IPS-18c (cell line): Measurements from ENCODE around the gene SUSD1.
A peak's percentile ranks its signal among the peaks of the same experiment; 100 is the strongest.
"Not testable (repeated sequence)": the region's sequence is repeated elsewhere in the genome, so short reads cannot be mapped to it uniquely, and the experiment has no call there.

Experiments
- H3K4me3 ChIP-seq: 2 replicates; pipeline ENCODE4 v1.7.0; 2013; ENCODE audit warnings: low read depth, mild to moderate bottlenecking, low read length, moderate library complexity; ENCODE audit not compliant: insufficient read depth
- H3K9me3 ChIP-seq: one replicate; pipeline ENCODE4 v1.6.1; 2013; ENCODE audit warnings: mild to moderate bottlenecking, low read length, moderate library complexity; ENCODE audit not compliant: control insufficient read depth, insufficient read depth

The SUSD1 gene

DNA sequence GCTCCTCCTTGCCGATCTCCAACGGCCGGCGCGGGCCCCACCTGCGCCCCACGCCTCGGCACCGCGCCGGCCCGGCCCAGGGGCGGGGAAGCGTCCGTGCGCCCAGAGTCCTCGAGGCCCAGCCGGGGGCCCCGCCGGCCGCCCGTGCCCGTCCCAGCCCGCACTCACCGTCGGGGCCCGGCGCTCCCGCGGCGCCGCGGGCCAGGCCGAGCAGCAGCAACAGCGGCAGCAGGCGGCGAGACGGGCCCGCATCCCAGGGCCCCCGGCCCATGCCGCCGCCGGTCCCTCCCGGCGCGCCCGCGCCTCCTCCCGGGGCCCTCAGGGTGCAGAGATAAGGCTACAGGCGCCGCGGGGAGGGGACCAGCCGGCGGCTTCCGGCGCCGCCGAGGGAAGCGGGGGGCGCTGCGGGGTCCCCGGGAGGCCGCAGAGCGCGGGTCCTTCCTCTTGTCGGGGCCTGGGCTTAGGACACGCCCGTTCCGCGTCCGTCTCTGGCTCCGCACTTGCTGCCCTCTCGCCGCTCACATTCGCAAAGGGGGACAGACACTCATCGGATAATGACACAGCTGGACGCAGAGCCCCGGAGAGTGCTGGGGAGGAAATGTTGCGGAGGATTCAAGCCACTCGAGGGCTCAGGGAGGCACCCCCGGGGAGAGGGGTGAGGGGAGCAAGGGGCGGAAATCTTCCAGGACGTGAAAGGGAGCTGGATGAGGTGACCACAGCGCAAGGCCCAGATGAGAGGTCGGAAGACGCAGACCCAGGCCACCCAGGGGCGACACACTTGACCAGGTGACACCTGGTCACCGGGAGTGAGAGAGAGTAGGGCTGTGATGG, at the start of gene SUSD1:
Gene SUSD1, minus strand, starts transcription at position 333 of the 831 bp plus-strand sequence. Its CDS starts 62 bp downstream, at position 271.
- Histone ChIP-seq H3K9me3 (no peaks in the 10 kb centered on the region), H3K4me3 (peak within 1 kb of the TSS; percentile 79)

DNA sequence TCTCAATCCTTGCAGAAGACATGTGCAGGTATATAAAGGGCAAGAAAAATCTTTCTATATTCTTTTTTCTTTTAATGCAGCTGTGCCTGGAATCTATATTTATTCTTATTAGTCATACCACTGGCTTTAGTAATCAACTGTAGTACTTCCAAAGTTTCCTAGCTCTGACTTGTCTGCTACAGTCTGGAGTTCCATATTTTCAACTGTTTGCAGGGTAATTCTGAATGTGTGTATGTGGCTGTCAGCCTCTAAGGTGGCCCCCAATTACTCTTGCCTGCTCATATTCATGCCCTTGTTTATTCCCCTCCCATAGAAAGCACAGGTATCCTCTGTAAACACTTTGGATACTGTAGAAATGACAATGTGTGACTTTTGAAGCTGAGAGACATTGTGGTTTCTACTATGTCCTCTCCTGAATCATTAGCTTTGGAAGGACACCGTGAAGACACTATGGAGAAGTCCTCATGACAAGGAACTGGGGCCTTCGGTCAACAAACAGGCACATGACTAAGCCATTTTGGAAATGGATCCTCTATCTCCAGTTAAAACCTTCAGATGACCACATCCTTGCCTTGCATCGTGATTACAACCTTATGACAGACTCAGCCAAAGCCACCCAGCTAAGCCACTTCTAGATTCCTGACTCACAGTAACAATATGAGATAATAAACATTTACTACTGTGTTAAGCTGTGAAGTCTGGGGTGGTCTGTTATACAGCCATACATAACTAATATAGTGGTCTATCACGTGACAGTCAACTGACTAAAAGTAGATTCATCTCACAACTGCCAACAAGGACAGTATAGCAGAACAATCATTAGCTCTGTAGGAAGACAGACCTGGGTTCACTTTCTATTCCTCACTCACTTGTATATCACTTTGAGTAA, 49.5 kb upstream of the SUSD1 start:
- Histone ChIP-seq H3K9me3 (no peaks in the 10 kb centered on the region), H3K4me3 (no peak overlapping the region)

DNA sequence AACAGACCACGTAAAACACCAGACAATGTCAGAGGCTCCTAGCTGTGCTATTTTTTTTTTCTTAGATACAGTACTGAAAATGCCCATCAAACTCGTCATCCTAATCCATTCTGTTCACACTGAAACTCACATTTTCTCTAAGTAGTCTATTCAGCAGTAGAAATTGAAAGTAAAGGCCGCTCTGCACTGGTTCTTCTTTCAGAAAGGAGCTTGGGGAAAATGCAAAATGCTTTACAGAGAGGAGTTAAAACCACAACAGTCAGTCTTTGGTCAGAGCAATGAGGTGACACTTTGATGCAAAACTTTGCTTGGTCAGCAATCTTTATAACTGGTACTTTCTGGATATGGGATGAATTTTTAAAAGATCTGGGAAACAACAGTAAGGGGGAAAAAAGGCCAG, 43.8 kb upstream of the SUSD1 start:
- H3K4me3 ChIP-seq: no peak overlapping the region
- no peaks in the 10 kb centered on the region for H3K9me3 ChIP-seq

DNA sequence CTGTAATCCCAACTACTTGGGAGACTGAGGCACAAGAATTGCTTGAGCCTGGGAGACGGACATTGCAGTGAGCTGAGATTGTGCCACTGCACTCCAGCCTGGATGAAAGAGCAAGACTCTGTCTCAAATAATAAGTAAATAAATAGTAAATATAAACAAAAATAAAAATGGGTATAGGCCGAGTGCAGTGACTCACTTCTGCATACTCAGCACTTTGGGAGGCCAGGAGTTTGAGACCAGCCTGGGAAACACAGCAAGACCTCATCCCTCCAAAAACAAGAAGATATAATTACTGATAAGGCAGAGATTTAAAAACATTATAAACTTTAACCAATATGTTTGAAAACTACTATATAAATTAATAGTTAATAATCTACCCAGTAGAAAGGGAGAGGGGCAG, 37.8 kb upstream of the SUSD1 start:
- Histone ChIP-seq H3K9me3 (peaks cover 3% of the 10 kb centered on the region), H3K4me3 (no peak overlapping the region)

- Histone ChIP-seq H3K4me3 (no peak overlapping the region), H3K9me3 (peaks cover 3% of the 10 kb centered on the region)
Observed at GRCh38 chr9:112207451-112207850, 32.4 kb upstream of the SUSD1 start.

DNA sequence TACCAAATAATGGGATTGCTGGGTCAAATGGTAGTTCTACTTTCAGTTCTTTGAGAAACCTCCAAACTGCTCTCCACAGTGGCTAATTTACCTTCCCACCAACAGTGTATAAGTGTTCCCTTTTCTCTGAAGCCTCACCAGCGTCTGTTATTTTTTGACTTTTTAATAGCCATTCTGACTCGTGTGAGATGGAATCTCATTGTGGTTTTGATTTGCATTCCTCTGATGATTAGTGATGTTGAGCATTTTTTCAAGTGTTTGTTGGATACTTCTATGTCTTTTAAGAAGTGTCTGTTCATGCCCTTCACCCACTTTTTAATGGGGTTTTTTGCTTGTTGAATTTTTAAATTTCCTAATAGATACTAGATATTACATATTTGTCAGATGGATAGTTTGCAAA, 28.4 kb upstream of the SUSD1 start:
- H3K9me3 ChIP-seq: peaks cover 3% of the 10 kb centered on the region
- H3K4me3 ChIP-seq: no peak overlapping the region

- no peak overlapping the region for H3K4me3 ChIP-seq
- H3K9me3 ChIP-seq: no peaks in the 10 kb centered on the region
Observed at GRCh38 chr9:112200711-112201110, 25.6 kb upstream of the SUSD1 start.

DNA sequence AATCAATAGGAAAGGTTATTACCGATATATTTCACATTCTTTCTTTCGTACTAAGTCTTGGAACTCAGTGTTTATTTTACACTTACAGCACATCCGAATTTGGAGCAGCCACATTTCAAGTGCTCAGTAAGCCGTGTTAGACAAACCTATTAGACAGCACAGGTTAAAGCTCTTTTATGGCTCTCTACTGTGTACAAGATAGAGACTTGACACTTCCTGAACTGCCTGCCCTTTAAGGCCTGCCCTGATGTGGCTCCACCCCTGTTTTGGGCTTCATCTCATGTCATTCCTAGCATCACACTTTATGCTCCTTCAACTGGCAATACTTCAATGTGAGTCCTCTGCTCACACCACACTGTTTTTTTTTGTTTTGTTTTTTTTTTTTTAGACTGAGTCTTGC, 23.5 kb upstream of the SUSD1 start:
- Histone ChIP-seq H3K9me3 (no peaks in the 10 kb centered on the region), H3K4me3 (no peak overlapping the region)

GRCh38 chr9:112194969-112195431, 19.9 kb upstream of the SUSD1 start:
- Histone ChIP-seq H3K9me3 (no peaks in the 10 kb centered on the region), H3K4me3 (no peak overlapping the region)

DNA sequence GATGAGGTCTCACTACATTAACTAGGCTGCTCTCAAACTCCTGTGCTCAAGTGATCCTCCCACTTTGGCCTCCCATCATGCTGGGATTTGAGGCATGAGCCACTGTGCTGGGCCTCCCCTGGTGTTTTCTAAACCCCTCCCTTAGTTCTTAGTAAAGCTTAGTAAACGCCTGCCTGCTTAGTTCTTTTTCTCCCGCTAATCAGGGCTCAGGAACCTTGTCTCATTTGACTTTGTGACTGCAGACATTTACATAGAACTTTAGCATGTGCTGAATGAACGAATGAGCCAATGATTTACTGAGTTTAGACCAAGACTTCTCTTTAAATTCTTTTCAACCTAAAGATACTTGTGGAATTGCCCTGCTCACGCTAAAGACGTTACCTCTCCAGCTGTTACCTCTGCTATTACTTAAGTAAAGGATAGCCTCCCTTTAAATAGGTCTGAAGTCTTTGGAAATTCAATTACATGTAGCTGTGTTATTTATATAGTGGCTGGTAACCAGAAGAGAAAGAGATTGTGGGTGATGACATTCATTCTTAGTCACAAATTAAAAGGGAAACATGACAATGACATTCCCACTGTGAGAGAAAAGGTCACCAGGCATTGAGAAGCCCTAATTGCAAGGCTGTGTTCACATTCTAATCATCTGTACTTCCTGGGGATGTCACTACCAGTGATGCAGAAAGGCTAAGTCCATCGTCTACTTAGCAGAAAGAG, 18.6 kb upstream of the SUSD1 start:
- Histone ChIP-seq H3K4me3 (no peak overlapping the region), H3K9me3 (no peaks in the 10 kb centered on the region)

DNA sequence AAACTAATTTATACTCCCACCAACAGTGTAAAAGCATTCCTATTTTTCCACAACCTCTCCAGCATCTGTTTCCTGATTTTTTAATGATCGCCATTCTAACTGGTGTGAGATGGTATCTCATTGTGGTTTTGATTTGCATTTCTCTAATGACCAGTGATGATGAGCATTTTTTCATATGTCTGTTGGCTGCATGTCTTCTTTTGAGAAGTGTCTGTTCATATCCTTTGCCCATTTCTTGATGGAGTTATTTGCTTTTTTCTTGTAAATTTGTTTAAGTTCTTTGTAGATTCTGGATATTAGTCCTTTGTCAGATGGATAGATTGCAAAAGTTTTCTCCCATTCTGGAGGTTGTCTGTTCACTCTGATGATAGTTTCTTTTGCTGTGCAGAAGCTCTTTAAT, 15.2 kb upstream of the SUSD1 start:
- H3K4me3 ChIP-seq, H3K9me3 ChIP-seq: not testable (repeated sequence)

- Histone ChIP-seq H3K9me3 (no peaks in the 10 kb centered on the region), H3K4me3 (no peak overlapping the region)
Observed at GRCh38 chr9:112188884-112189283, 13.8 kb upstream of the SUSD1 start.

GRCh38 chr9:112187404-112187803, 12.3 kb upstream of the SUSD1 start:
- H3K4me3 ChIP-seq: no peak overlapping the region
- H3K9me3 ChIP-seq: no peaks in the 10 kb centered on the region

- Histone ChIP-seq H3K4me3 (no peak overlapping the region), H3K9me3 (no peaks in the 10 kb centered on the region)
Observed at GRCh38 chr9:112186695-112187094, 11.6 kb upstream of the SUSD1 start.

DNA sequence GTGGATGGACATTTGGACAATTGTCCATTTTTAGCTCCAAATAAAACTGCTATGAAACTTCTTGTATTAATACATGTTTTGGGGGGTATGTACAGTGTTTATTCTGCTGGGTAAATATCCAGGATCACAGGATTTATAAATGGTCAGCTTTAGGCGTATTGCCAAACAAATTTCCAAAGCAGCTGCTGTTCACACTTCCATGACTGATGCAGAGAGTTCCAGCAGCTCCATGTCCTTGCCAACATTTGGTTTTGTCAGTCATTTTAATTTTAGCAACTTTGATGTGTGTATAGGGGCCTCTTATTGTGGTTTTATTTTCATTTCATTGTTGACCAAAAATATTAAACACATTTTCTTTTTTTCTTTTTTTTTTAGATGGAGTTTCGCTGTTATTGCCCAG, 9.8 kb upstream of the SUSD1 start:
- Histone ChIP-seq H3K4me3 (no peak overlapping the region), H3K9me3 (no peaks in the 10 kb centered on the region)

- Histone ChIP-seq H3K9me3 (no peaks in the 10 kb centered on the region), H3K4me3 (no peak overlapping the region)
Observed at GRCh38 chr9:112184221-112184620, 9.1 kb upstream of the SUSD1 start.

DNA sequence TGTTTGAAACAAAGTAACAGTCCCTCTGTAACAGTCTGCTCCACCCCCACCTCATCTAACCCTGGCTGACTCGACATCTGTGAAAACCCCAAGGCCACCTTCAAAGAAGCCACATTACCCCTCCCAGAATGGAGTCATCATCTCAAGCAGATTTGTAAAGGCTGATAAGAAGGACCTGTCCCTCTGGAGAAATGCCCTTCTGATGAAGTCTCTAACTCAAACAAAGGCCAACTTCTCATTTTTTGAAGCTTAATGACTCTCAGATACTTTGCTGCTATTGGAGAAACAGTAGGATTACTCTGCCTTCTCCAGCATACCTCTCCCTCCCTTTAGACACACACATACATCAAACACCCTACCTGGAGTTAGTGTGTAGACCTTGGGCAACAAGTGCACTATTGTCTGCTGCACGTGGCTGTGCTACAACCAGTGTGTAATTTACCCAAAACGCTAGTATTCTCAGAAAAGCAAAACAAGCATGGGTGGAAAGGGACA, 5.3 kb upstream of the SUSD1 start:
- Histone ChIP-seq H3K9me3 (no peaks in the 10 kb centered on the region), H3K4me3 (no peak overlapping the region)
